ENCODE results near the gene PNMA8A.
A peak's percentile ranks its signal among the peaks of the same experiment; 100 is the strongest.

- TF ChIP-seq CTCF (IDR thresholded peaks at IDR 0.05) (peak; percentile 72 to 96 (median 86)), POLR2A (IDR thresholded peaks at IDR 0.05) (no peak)
These were observed 16.6 kb upstream of the PNMA8A start for GRCh38 chr19:46487802-46488445.

Measured in Peyer's patch (tissue), 4 donors.